KBM-7 (cell line): ENCODE data around the gene PSMA1.
"Not testable (repeated sequence)": the region's sequence is repeated elsewhere in the genome, so short reads cannot be mapped to it uniquely, and the experiment has no call there.

ENCODE experiments used
- DNase-seq: peaks from one replicate; pipeline ENCODE4 v3.0.0-alpha.2; 2015
- in situ Hi-C: fragments of 300-500 bp; cut with MboI; formaldehyde crosslinking; loops from 2 replicates; pipeline ENCODE4 v1.14.3; 2020; ENCODE audit warnings: low sequenced_read_pairs, low pct_unique_long_range_greater_than_20kb, mixed read lengths

The PSMA1 gene

GRCh38 chr11:14538271-14538925 lies 18.2 kb upstream of the PSMA1 start:
- in situ Hi-C loops: loop anchor here (25.0 kb wide), 1 partner anchor 249 kb away; no protein-coding TSS in a partner anchor
- DNase-seq: no peak

- peak; percentile 77 for DNase-seq
- in situ Hi-C loops: loop anchor here (25.0 kb wide), 1 partner anchor 250 kb away; no protein-coding TSS in a partner anchor
Observed at GRCh38 chr11:14537134-14537599, 17.0 kb upstream of the PSMA1 start.

GRCh38 chr11:14535166-14535565 lies 15.0 kb upstream of the PSMA1 start:
- in situ Hi-C loops: loop anchor here (25.0 kb wide), 1 partner anchor 252 kb away; no protein-coding TSS in a partner anchor
- not testable (repeated sequence) for DNase-seq

- DNase-seq: no peak
Observed at GRCh38 chr11:14529951-14530350, 9.8 kb upstream of the PSMA1 start.

GRCh38 chr11:14529321-14529720 lies 9.1 kb upstream of the PSMA1 start:
- in situ Hi-C loops: loop anchor here (25.0 kb wide), 1 partner anchor 258 kb away; no protein-coding TSS in a partner anchor
- DNase-seq: peak; percentile 38

More at GRCh38 chr11:14529951-14530350, 9.8 kb upstream of the PSMA1 start:
- in situ Hi-C loops: loop anchor here (25.0 kb wide), 1 partner anchor 257 kb away; no protein-coding TSS in a partner anchor

- in situ Hi-C loops: loop anchor here (25.0 kb wide), 1 partner anchor 364 kb away; the partner anchor contains the start of gene CYP2R1
Observed at GRCh38 chr11:14522801-14523200, 2.6 kb upstream of the PSMA1 start.

GRCh38 chr11:14522245-14522644 lies 2.1 kb upstream of the PSMA1 start:
- DNase-seq: no peak
- in situ Hi-C loops: loop anchor here (25.0 kb wide), 1 partner anchor 365 kb away; the partner anchor contains the start of gene CYP2R1

More at GRCh38 chr11:14522801-14523200, 2.6 kb upstream of the PSMA1 start:
- no peak for DNase-seq

GRCh38 chr11:14520747-14521151 lies 563 bp upstream of the PSMA1 start:
- no peak for DNase-seq

GRCh38 chr11:14519597-14519916 lies 629 bp downstream of the PSMA1 start:
- in situ Hi-C loops: loop anchor here (25.0 kb wide), 1 partner anchor 368 kb away; the partner anchor contains the start of gene CYP2R1
- DNase-seq: no peak

More at GRCh38 chr11:14520747-14521151, 563 bp upstream of the PSMA1 start:
- in situ Hi-C loops: loop anchor here (25.0 kb wide), 1 partner anchor 367 kb away; the partner anchor contains the start of gene CYP2R1

GRCh38 chr11:14518820-14519219 lies 1.4 kb downstream of the PSMA1 start:
- in situ Hi-C loops: loop anchor here (25.0 kb wide), 1 partner anchor 368 kb away; the partner anchor contains the start of gene CYP2R1
- DNase-seq: no peak

GRCh38 chr11:14513800-14514199 lies 6.4 kb downstream of the PSMA1 start:
- no peak for DNase-seq
- in situ Hi-C loops: loop anchor here (25.0 kb wide), 1 partner anchor 374 kb away; the partner anchor contains the start of gene CYP2R1

- in situ Hi-C loops: loop anchor here (25.0 kb wide), 1 partner anchor 381 kb away; the partner anchor contains the start of gene CYP2R1
- no peak for DNase-seq
Observed at GRCh38 chr11:14506532-14506931, 13.7 kb downstream of the PSMA1 start.

GRCh38 chr11:14503023-14503422 lies 17.2 kb downstream of the PSMA1 start:
- in situ Hi-C loops: loop anchor here (25.0 kb wide), 1 partner anchor 384 kb away; the partner anchor contains the start of gene CYP2R1
- no peak for DNase-seq

GRCh38 chr11:14502039-14502438 lies 18.1 kb downstream of the PSMA1 start:
- no peak for DNase-seq
- in situ Hi-C loops: loop anchor here (25.0 kb wide), 1 partner anchor 385 kb away; the partner anchor contains the start of gene CYP2R1

GRCh38 chr11:14500181-14500651 lies 20.0 kb downstream of the PSMA1 start:
- in situ Hi-C loops: loop anchor here (25.0 kb wide), 1 partner anchor 387 kb away; the partner anchor contains the start of gene CYP2R1
- DNase-seq: peak; percentile 68

- in situ Hi-C loops: loop anchor here (25.0 kb wide), 1 partner anchor 388 kb away; the partner anchor contains the start of gene CYP2R1
- peak; percentile 92 for DNase-seq
Observed at GRCh38 chr11:14499560-14500180, 20.5 kb downstream of the PSMA1 start, which contains the start of gene COPB1. Gene COPB1 (minus strand): TSS chr11:14499811. CDS start chr11:14498928, 883 bp downstream.

- in situ Hi-C loops: no loop called here
- peak; percentile 26 for DNase-seq
Observed at GRCh38 chr11:14499178-14499559, 21.0 kb downstream of the PSMA1 start.

- in situ Hi-C loops: no loop called here
- no peak for DNase-seq
Observed at GRCh38 chr11:14480716-14481115, 39.5 kb downstream of the PSMA1 start.

GRCh38 chr11:14471127-14471526 lies 49.1 kb downstream of the PSMA1 start:
- no peak for DNase-seq
- in situ Hi-C loops: no loop called here
